GM18907 (cell line): ENCODE data around the gene ACTN2.

Source experiments
- ATAC-seq: cut with Tn5 transposase; IDR thresholded peaks from one replicate; pipeline ENCODE4 v1.9.1; 2021; ENCODE audit warnings: mild to moderate bottlenecking, moderate library complexity; ENCODE audit not compliant: unreplicated experiment

Gene ACTN2

DNA sequence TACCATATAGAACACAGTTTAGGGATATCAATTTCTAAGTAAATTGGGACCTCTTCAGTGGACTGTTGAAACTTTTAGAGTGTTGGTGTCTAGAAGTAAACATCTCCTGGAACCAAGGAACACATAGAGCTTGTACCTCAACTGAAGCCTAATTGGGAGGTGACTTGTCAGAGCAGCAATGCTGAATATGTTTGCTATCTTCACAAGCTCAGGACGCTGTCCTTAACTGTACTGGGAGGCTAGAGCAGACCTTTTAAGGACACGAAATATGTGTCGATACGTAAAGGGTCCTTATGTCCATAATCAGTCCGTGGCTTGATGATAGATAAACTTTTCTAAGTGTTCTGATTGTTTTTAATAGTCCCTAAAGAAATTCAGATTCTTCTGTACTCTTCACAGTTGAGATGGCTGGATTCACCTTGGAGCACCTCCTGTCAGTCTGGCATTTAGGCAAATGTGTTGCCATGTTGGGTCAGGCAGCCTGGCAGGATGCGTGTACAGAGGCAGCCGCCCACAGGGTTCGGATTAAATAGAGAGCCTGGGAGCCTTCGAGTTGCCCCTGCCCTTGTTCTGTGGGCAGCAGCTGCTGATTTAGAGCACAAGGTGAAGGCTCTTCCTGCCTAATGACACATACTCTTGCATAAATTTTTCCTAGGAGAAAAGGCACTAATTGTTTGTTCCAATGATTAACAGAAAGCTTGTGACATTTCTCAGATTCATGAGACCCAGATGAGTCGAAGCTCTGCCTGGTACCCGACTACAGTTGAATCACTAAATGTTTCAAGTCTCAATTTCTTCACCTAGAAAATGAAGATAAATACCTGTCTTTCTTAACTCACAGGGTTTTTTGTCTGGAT lies 3.6 kb downstream of the ACTN2 start:
- ATAC-seq = no peak

DNA sequence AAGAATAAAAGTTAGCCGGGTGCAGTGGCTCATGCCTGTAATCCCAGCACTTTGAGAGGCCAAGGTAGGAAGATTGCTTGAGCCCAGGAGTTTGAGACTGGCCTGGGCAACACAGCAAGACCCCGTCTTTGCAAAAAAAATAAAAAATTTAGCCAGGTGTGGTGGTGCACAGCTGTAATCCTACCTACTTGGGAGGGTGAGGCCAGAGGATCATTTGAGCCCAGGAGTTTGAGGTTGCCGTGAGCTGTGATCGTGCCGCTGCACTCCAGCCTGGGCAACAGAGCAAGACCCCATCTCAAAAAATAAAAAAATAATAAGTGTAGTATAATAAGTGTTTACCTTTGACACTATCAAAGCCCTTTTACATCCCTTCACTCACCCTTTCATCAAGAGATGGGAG lies 5.0 kb downstream of the ACTN2 start:
- no peak for ATAC-seq

DNA sequence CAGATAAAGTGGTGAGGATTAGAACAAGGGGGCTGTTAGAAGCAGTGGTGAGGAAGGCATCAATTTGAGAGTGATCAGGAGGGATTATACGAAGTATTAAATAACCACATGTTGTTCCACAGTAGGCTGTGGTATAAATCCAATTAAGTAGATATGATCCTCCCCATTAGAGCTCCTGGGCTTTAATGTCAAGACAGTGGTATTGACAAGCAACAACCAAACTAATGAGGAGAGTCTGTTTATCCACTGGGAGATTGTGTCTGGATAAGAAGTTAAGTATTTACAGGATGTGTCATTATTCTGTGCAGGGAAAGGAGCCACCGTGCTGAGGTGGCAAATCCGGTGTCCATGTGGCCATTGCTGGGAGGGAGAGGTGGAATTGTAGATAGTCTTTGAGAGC lies 5.8 kb downstream of the ACTN2 start:
- ATAC-seq = no peak

DNA sequence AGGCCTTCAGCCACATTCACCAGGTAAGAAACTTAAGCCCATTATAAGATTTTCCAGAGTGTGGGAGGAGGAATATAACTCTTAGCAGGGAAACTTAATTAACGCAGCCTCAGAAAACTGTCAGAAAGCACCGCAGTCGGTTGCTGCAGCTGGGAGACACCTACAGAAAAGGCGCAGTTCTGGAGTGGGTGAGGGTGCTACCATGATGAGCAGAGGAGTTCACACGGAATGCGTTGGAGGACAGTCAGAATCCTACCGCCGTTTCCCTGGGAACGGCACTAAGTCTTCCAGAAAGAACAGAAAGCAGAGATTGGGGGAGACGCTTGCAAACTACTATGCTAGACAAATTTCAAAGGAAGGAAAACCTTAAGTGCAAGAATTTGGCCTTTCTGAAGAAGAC lies 6.4 kb downstream of the ACTN2 start:
- ATAC-seq = no peak

DNA sequence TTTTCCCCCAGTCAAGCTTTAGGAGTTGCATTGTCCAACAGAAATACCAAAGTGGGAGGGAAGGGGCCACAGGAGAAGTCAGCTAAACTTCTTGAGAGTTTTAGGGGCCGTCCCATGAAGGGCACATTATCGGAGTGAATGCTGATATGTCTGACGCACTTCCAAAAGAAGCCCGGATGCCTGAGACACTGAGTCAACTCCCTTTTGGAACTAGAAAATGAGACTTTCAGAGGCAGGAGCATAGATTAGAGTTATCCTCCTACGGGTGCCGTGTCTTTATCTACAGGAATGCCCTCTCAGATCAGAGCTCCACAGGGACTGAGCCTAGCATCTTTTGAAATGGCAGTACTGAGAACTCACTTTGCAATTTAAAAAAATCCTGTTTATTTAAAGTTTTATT lies 13.1 kb downstream of the ACTN2 start:
- ATAC-seq = no peak

DNA sequence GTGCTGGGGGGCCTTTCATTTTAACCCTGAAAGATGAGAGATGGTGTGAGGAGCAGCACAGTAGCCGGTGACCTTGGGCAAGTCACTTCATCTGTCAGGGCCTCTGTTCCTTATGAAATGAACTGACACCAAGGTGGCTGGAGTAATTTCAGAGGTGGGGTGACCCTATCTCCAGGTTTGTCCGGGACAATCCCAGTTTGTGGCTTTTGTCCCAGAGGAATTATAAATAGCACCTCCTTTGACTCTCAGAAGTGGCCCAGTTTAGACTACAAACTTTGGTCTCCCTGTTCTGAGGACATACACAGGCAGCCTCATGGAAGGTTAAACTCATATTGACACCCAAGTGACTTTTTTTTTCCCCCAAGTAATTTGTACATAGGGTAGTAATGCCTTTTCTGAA lies 14.6 kb downstream of the ACTN2 start:
- no peak for ATAC-seq

DNA sequence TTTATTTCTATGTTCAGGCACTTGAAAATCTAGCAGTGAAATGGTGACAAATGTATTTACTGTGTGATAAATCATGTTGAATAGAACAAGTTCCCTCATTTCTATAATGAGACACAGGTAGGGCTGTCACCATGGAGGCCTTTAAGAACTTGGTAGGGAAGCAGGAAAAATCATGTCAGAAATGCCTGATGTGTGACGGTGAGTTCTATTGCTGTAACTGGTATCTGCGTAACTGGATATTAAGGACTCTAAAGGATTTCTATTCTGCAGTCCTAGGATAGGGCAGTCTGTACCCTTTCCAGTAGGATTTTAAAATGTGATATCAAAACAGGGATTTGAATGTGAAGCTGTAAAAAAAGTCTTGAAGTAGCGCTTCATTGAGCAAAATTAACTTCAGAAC lies 15.5 kb downstream of the ACTN2 start:
- no peak for ATAC-seq

DNA sequence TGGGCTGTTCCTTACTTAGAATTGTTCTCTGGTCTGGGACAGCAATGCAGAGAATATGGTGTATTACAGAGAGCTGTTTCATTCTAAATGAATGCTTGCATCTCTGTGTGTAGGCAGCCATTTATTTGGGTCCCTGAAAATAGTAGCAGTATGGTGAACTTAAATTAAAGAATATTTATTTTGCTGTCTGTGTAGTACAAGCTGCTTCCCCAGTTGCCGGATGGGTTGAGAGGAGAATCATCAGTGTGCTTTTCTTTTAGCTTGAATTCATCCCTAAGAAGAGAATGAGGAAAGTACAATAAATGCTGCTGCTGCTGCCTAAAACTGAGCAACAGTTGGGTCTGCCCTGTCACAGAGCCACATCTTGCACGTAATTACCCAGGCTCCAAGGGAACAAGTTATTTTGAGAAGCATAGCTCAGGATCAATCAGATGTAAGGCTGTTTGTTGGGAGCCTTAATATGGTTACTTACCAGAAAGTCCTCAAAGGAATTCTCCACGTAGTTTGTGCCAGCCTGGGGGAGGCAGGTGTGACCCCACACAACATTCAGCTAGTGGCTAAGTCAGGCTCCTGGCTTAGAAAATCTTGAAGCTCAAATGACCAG lies 16.6 kb downstream of the ACTN2 start:
- ATAC-seq = no peak

DNA sequence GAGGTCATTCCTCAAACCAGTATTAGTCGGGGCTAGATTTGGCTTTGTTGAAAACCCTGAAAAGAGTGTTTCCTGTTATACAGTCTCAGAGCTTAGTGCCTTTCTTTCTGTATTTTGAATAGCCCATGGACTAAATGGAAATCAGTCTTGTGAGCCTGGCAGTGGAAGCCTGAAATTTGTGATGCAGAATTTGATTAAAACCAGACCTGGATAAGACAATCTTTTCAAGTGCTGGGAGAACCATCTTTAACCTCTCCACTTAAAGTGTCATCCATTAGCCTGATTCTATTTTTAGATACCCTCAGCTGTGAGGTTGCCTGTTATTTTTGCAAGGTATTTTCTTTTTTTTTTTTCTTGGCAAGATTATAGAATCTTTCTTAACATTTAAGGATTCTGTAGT lies 19.5 kb downstream of the ACTN2 start:
- no peak for ATAC-seq

DNA sequence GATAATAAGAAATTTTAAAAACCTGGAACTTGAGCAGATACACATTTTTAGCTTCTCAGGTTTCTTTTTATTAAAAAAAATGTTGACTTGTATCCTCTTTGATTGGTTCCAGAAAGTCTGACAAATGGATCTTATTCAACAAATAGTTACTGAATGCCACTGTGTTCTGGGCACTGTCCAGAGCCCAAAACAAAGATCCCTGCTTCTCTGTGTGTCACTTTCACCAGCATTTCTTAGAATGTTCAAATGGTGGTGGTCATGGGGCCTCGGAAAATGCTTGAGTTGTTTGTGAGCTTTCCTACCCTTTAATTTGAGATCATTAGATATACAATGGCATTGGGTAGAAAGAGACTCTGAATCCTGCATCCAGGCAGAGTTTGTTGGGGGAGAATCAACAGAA lies 19.9 kb downstream of the ACTN2 start:
- ATAC-seq = no peak

DNA sequence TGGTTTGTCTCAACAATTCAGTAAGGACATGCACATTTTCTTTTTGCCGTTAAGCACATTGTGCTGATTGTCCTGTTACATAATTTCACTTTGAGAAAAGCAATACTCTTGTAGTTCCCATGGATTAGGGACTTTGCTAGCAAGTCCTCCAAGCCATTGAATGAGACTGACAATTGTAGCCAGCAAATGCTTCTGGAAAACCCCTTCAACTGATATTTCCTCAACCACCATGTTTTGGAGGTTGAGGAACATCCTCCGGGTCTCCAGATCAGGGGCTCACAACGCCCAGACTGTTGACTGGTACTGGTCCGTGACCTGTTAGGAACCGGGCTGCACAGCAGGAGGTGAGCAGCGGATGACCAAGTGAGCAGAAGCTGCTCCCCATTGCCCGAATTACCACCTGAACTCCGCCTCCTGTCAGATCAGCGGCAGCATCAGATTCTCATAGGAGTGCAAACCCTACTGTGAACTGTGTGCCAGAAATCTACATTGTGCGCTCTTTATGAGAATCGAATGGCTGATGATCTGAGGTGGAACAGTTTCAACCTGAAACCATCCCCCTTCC lies 24.1 kb downstream of the ACTN2 start:
- no peak for ATAC-seq

DNA sequence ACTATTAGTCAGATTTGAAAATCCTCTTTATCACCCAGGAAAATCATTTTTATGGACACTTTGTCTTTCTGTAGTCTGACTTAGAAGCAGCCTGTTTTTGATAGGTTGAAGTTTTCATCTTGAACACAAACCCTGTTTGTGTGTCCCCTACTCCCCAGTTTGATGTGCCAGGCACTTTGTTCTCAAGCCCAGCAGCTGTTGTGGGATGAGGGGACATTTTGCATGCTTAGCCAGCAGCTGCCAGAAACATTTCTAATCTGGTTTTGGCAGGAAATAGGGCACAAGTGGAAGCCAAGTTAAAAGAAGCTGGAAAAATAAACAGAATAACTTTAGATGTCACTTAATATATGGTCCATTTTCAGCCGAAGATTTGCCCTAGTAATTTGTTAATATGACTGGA lies 29.9 kb downstream of the ACTN2 start:
- ATAC-seq = no peak

DNA sequence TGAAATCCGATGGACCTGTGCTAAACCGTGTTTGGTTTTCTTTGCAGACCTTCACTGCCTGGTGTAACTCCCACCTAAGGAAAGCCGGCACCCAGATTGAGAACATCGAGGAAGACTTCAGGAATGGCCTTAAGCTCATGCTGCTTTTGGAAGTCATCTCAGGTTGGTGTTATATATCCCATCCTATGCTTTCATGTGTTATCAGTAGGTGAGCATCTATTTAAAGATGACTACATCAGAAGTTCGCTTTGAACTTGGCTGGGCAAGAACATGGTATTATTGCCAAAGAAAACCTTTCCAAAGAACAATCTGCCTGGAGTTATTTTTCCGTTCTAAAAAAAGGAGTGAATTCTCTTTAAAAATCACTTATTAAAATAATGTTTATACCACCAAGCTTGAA lies 31.5 kb downstream of the ACTN2 start:
- no peak for ATAC-seq

DNA sequence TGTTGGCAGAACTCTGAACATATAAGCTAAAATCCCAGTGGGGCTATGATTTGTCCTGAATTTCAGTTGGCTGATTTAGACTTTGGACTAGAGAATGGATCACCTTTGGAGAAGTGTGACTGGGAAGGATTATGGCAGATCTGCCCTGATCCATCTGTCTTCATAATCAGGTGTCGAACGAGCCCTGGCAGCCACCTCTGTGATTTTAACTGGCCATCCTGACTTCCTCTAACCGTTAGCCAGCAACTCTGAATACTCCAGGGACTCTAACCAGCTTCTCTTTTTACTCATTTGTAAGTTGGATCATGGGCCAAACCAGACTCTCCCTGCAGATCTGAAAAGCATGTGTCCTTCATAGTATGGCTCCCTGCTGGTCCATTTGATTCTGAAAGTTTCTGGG lies 32.0 kb downstream of the ACTN2 start:
- ATAC-seq = no peak

DNA sequence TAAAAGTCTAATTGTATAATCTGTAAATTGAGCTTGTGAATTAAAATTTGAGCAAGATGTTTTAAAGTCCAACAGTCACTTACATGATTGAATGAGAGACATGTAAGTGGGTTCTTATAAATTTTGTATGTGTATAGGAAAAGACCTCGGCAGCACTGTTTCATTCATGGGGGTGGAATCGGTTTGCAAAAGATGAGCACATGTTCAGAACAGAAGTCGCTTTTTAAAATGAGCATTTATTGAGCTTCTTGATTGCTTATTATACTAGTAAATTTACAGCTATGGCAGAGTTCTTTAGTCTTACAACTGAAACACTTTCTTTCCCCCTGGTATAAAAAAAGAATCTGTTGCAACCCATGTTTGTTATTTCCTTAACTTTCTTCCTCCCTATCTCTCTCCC lies 33.9 kb downstream of the ACTN2 start:
- ATAC-seq = no peak

DNA sequence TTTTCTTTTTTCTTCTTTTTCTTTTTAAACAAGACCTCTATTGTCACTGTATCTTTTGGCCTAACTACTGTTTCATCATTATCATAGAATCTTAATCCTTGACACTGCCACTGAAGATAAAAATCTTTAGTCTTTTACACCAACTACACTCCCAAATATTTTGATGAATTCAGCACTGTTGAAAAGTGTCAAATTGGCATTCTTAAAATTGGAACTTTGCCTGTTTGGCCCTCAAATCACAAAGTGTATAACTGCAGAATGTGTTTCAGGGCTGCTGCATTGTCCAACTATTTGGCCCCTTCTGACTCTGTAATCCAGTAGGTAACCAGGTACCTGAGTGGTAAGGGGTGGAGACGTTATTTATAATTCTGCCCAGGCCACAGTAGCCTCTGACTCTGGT lies 34.3 kb downstream of the ACTN2 start:
- ATAC-seq = no peak

DNA sequence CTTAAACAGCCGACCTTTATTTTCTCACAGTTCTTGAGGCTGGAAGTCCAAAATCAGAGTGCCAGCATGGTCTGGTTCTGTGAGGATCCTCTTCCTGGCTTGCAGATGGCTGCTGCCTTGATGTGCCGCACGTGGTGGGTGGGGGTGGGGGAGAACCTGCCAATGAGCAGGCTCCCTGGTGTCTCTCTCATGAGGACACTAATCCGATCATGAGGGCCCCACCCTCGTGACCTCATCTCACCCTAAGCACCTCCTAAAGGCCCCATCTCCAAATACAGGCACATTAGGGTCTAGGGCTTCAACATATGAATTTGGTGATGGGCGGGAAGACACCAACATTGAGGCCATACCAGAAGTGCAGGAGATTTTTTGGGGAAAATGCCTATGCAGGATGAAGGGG lies 37.8 kb downstream of the ACTN2 start:
- ATAC-seq = no peak

DNA sequence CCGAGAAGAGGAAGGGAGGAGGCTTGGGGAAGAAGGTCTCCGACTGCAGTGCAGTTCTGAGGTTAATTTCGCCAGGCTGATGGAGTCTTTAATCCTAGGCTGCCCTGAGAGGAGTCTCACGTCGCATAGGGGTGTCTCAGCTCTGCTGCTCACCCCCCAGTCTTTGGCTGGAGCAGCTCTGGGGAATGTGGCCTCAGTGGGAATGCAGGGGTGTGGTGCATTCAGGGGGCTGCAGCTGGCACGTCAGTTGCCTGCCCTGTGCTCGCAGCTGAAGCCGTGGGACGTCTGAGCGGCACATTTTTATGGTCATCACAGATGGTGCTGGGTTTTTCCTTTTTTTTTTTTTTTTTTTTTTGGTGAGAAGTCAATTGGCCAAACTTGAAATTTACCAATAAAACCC lies 38.2 kb downstream of the ACTN2 start:
- ATAC-seq = no peak

DNA sequence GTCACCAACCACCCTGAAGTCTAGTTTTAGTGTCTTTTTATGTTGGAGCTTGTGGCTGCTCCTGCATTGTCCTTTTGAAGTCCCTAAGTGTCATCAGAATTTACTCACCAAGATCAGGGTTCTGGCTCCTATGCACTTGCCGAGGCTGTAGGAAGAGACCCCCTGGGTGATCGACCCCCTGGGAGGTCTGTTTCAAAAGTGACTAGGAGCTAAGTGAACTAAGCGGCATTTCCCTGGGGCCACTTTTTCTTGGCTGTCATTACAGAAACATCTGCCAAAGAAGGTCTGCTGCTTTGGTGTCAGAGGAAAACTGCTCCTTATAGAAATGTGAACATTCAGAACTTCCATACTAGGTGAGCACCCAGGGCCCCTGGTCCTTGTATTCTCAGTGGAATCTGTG lies 39.4 kb downstream of the ACTN2 start:
- ATAC-seq = no peak

DNA sequence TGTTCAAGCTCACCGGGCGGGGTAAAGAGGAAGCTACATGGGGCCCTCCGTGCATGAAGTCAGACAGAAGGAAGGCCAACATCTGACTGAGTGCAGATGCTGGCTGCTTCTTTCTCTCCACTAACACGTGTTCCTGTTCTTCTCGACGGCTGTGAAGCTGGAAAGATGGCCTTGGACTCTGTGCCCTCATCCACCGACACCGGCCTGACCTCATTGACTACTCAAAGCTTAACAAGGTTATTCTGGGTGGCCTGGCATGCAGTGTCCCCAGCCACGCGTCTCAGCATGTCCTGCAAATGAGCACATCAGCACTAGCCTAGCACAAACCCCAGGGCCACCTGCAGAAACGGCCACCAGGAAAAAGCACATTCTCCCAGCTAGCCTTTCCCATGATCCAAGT lies 41.2 kb downstream of the ACTN2 start:
- ATAC-seq = no peak

DNA sequence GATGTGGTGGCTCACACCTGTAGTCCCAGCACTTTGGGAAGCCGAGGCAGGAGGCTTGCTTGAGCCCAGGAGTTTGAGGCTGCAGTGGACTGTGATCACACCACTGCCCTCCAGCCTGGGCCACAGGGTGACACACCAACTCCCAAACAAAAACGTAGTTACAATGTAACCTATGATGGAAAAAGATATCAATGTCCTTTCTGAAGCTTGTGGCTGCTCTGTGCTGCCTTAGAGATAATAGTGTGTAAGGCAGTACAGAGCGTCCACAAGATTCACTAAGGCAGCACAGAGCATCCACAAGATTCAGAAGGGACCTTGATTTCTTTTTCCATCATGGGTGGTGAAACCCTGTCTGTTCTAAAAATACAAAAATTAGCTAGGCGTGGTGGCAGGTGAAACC lies 42.5 kb downstream of the ACTN2 start:
- ATAC-seq = no peak

DNA sequence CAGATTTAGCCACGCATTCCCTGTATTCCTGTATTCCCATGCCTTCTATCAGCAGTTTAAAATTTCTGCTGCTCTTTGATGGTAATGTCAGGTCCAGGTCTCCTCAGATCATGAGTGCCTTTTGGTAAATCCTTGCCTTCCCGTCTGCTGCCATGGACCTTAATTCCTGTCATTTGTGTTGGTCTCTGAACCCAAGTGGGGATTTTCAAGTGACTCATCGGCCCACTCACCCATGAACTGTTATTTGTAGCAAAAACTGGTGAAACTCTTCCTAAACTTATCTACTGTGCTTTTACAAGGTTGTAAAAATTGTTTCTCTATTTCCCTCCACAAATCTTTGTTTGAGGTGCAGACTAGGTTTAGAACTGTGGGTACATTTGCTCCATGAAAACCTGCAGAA lies 47.4 kb downstream of the ACTN2 start:
- ATAC-seq = no peak
